ENCODE measurements around the gene PIK3C2G. TPM values are rescaled to one million over a fixed set of nuclear protein-coding genes. Genes with fewer than 3 reads are reported as not detected.

Gene PIK3C2G
- polyA plus RNA-seq, 1 donor (not counting 4 experiments of a cell fraction or from before 2014, with no cell fraction given): 3.7 TPM

DNA sequence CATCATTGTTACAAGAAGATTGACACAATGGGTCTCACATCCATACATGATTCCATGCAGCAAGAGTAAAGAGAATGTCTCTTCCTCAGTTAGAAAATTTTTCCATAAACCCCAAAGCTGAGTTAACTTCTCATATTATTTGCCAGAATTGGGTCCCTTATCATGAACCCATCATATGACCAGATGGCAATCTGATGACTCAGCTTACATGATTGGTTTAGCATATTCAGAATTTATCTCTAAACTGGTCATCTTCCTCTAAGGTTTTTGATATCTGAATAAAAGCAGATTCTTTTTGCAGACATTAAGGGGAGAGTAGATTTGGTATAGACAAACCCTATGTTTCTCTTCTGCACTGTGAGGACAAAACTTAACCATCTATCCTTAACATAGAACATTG lies 174.9 kb downstream of the PIK3C2G start:
- Histone ChIP-seq H3K79me2 (ENCODE audit: control insufficient read depth, insufficient read depth, low read length) (no peaks in the 10 kb centered on the region), H3K4me2 (ENCODE audit: control insufficient read depth, extremely low read depth, insufficient read depth, low read depth, low read length) (no peak overlapping the region), H3K9me3 (ENCODE audit: control insufficient read depth, low read depth, low read length) (no peaks in the 10 kb centered on the region), H3K27ac (ENCODE audit: control insufficient read depth, insufficient read depth, low read length) (no peak overlapping the region), H3K27me3 (ENCODE audit: control insufficient read depth, extremely low read depth, insufficient read depth, low read length) (no peaks in the 10 kb centered on the region), H3K4me3 (ENCODE audit: control insufficient read depth in 2 of 3, extremely low read depth in 1 of 3, insufficient read depth in 2 of 3, low read depth in 1 of 3, low read length in 3 of 3) (no peak overlapping the region), H3K4me1 (ENCODE audit: control insufficient read depth, extremely low read depth, insufficient read depth, low read length) (no peaks in the 10 kb centered on the region), H3K36me3 (ENCODE audit: control insufficient read depth in 2 of 2, extremely low read depth in 1 of 2, insufficient read depth in 2 of 2, low read length in 2 of 2) (no peaks in the 10 kb centered on the region), H3K9ac (ENCODE audit: control insufficient read depth, extremely low read depth, insufficient read depth, low read length) (no peak overlapping the region), H3K9me1 (ENCODE audit: control insufficient read depth, extremely low read depth, insufficient read depth, low read length) (no peaks in the 10 kb centered on the region), H2AFZ (ENCODE audit: control insufficient read depth, low read length) (no peak overlapping the region), H4K20me1 (ENCODE audit: control insufficient read depth, extremely low read depth, insufficient read depth, low read length) (no peaks in the 10 kb centered on the region)
- DNase-seq (ENCODE audit: low read depth, low spot score) (no peak), FAIRE-seq (peak; percentile 34)
- TF ChIP-seq, protein P1, sequence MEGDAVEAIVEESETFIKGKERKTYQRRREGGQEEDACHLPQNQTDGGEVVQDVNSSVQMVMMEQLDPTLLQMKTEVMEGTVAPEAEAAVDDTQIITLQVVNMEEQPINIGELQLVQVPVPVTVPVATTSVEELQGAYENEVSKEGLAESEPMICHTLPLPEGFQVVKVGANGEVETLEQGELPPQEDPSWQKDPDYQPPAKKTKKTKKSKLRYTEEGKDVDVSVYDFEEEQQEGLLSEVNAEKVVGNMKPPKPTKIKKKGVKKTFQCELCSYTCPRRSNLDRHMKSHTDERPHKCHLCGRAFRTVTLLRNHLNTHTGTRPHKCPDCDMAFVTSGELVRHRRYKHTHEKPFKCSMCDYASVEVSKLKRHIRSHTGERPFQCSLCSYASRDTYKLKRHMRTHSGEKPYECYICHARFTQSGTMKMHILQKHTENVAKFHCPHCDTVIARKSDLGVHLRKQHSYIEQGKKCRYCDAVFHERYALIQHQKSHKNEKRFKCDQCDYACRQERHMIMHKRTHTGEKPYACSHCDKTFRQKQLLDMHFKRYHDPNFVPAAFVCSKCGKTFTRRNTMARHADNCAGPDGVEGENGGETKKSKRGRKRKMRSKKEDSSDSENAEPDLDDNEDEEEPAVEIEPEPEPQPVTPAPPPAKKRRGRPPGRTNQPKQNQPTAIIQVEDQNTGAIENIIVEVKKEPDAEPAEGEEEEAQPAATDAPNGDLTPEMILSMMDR (optimal IDR thresholded peaks at IDR 0.05 in 1 of 3, IDR thresholded peaks at IDR 0.05 in 1 of 3, conservative IDR thresholded peaks at IDR 0.05 in 1 of 3; ENCODE audit: extremely low read depth in 1 of 3, insufficient read depth in 2 of 3, low read length in 3 of 3): no peak
- TF ChIP-seq EZH2 (IDR thresholded peaks at IDR 0.05; ENCODE audit: low read length): no peak
- dilution Hi-C loops (cut with MboI; ENCODE audit: extremely low pct_ligation_motif_present, low sequenced_read_pairs): no loop called here

DNA sequence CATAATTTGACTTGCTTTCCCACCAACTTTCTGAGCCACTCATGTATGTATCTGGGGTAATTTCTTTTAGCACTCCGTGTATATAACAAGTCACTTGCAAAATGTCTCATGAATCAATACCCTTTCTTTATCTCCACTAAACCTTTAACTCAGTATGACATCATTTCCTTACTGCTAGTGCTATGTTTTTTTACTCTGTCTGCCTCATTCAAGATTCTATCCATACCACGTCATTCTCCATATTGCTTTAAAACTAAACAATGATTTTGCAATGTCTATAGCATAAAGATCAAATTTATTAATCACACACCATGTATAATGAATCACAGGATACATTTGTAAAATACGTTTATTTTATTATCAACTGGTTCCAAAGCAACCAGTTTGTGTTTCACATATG lies 178.2 kb downstream of the PIK3C2G start:
- FAIRE-seq (no peak), DNase-seq (ENCODE audit: low read depth, low spot score) (no peak)
- H3K79me2 ChIP-seq (ENCODE audit: control insufficient read depth, insufficient read depth, low read length): no peaks in the 10 kb centered on the region
- no peak overlapping the region for H3K27ac ChIP-seq (ENCODE audit: control insufficient read depth, insufficient read depth, low read length)
- H4K20me1 ChIP-seq (ENCODE audit: control insufficient read depth, extremely low read depth, insufficient read depth, low read length): no peaks in the 10 kb centered on the region
- H2AFZ ChIP-seq (ENCODE audit: control insufficient read depth, low read length): no peak overlapping the region
- no peaks in the 10 kb centered on the region for H3K27me3 ChIP-seq (ENCODE audit: control insufficient read depth, extremely low read depth, insufficient read depth, low read length)
- no peaks in the 10 kb centered on the region for H3K36me3 ChIP-seq (ENCODE audit: control insufficient read depth in 2 of 2, extremely low read depth in 1 of 2, insufficient read depth in 2 of 2, low read length in 2 of 2)
- H3K9me3 ChIP-seq (ENCODE audit: control insufficient read depth, low read depth, low read length): no peaks in the 10 kb centered on the region
- TF ChIP-seq EZH2 (IDR thresholded peaks at IDR 0.05; ENCODE audit: low read length): no peak
- TF ChIP-seq, protein P1 (optimal IDR thresholded peaks at IDR 0.05 in 1 of 3, IDR thresholded peaks at IDR 0.05 in 1 of 3, conservative IDR thresholded peaks at IDR 0.05 in 1 of 3; ENCODE audit: extremely low read depth in 1 of 3, insufficient read depth in 2 of 3, low read length in 3 of 3): no peak
- no peak overlapping the region for H3K9ac ChIP-seq (ENCODE audit: control insufficient read depth, extremely low read depth, insufficient read depth, low read length)
- H3K9me1 ChIP-seq (ENCODE audit: control insufficient read depth, extremely low read depth, insufficient read depth, low read length): no peaks in the 10 kb centered on the region
- no peaks in the 10 kb centered on the region for H3K4me1 ChIP-seq (ENCODE audit: control insufficient read depth, extremely low read depth, insufficient read depth, low read length)
- dilution Hi-C loops (cut with MboI; ENCODE audit: extremely low pct_ligation_motif_present, low sequenced_read_pairs): no loop called here
- no peak overlapping the region for H3K4me2 ChIP-seq (ENCODE audit: control insufficient read depth, extremely low read depth, insufficient read depth, low read depth, low read length)
- no peak overlapping the region for H3K4me3 ChIP-seq (ENCODE audit: control insufficient read depth in 2 of 3, extremely low read depth in 1 of 3, insufficient read depth in 2 of 3, low read depth in 1 of 3, low read length in 3 of 3)

Measured in keratinocyte (primary cell).